ENCODE measurements around the gene SH3BP5.

The SH3BP5 gene

GRCh38 chr3:15223685-15224572, 108.5 kb downstream of the SH3BP5 start:
- DNase-seq = no peak

- DNase-seq = no peak
Measured at GRCh38 chr3:15221574-15222217, 110.7 kb downstream of the SH3BP5 start.

- DNase-seq = no peak
Measured at GRCh38 chr3:15220661-15221060, 111.7 kb downstream of the SH3BP5 start.

- DNase-seq = no peak
Measured at GRCh38 chr3:15220056-15220455, 112.3 kb downstream of the SH3BP5 start.

GRCh38 chr3:15218689-15219088, 113.7 kb downstream of the SH3BP5 start:
- no peak for DNase-seq

GRCh38 chr3:15217841-15218267, 114.5 kb downstream of the SH3BP5 start:
- no peak for DNase-seq

- DNase-seq = no peak
Measured at GRCh38 chr3:15217011-15217671, 115.2 kb downstream of the SH3BP5 start.

GRCh38 chr3:15216501-15216900, 115.9 kb downstream of the SH3BP5 start:
- no peak for DNase-seq

- DNase-seq = no peak
Measured at GRCh38 chr3:15215996-15216395, 116.4 kb downstream of the SH3BP5 start.

- no peak for DNase-seq
Measured at GRCh38 chr3:15214758-15215157, 117.6 kb downstream of the SH3BP5 start.

- no peak for DNase-seq
Measured at GRCh38 chr3:15211937-15212336, 120.4 kb downstream of the SH3BP5 start.

GRCh38 chr3:15207836-15208504, 124.4 kb downstream of the SH3BP5 start:
- no peak for DNase-seq

GRCh38 chr3:15206662-15207576, 125.5 kb downstream of the SH3BP5 start:
- DNase-seq = no peak

GRCh38 chr3:15205934-15206661, 126.3 kb downstream of the SH3BP5 start, which contains the start of gene CAPN7:
TSS of gene CAPN7 (plus strand) at chr3:15206246. CDS start at chr3:15206496, 250 bp downstream.
- no peak for DNase-seq

GRCh38 chr3:15205482-15205933, 126.9 kb downstream of the SH3BP5 start:
- no peak for DNase-seq
